K562 (cell line): ENCODE measurements around the gene CARMIL1.

Source experiments
- CBX2 ChIP-seq: fragments of 200-600 bp; sonication (generic); IDR thresholded peaks from one replicate; pipeline ENCODE4 v1.6.1; 2012; ENCODE audit warnings: mild to moderate bottlenecking, low read length, inconsistent platforms; ENCODE audit not compliant: insufficient read depth, poor library complexity, severe bottlenecking
- EZH2 ChIP-seq: IDR thresholded peaks from 2 replicates; pipeline ENCODE4 v1.6.1; 2012; ENCODE audit warnings: low read depth, mild to moderate bottlenecking, inconsistent platforms, low read length, borderline replicate concordance
- HMG20B ChIP-seq: fragments of 250-450 bp; sonication (Bioruptor Pico); IDR thresholded peaks from 2 replicates; pipeline ENCODE4 v1.5.0; 2021; ENCODE audit warnings: mild to moderate bottlenecking
- IRF2 ChIP-seq: sonication (generic); formaldehyde crosslinking; IDR thresholded peaks from 2 replicates; pipeline ENCODE4 v1.8.1; 2022; ENCODE audit warnings: mild to moderate bottlenecking, missing genetic modification reagents
- MAFK ChIP-seq: IDR thresholded peaks from 2 replicates; pipeline ENCODE4 v1.6.1; 2011; ENCODE audit warnings: low read length, improper control_type of control experiment
- NONO ChIP-seq, 2 experiments: fragments of 200-400 bp in 1 of 2; fragments of 450-650 bp in 1 of 2; formaldehyde crosslinking in 1 of 2; IDR thresholded peaks; 2 replicates each; pipeline ENCODE4 v1.6.1; 2017; ENCODE audit warnings: low read depth in 2 of 2, mild to moderate bottlenecking in 2 of 2, moderate library complexity in 2 of 2, low read length in 1 of 2
- POLR2AphosphoS5 ChIP-seq: IDR thresholded peaks from 2 replicates; pipeline ENCODE4 v1.6.1; 2011; ENCODE audit warnings: mild to moderate bottlenecking, low read depth, low read length, moderate library complexity; ENCODE audit not compliant: control insufficient read depth, insufficient read depth
- TF ChIP-seq, protein P1 (sequence below), 3 experiments: IDR thresholded peaks in 2 of 3; conservative IDR thresholded peaks in 1 of 3; 2 replicates each; pipeline ENCODE4 v1.5.1; 2011 to 2012; ENCODE audit warnings: low read length in 3 of 3, mild to moderate bottlenecking in 3 of 3, control low read depth in 2 of 3, improper control_type of control experiment in 1 of 3, inconsistent platforms in 1 of 3, low read depth in 1 of 3, mixed read lengths in 1 of 3, moderate library complexity in 1 of 3; ENCODE audit not compliant: insufficient read depth in 2 of 3
- TF ChIP-seq, protein P2 (sequence below): sonication (generic); formaldehyde crosslinking; IDR thresholded peaks from 2 replicates; pipeline ENCODE4 v1.9.0; 2022; ENCODE audit warnings: mild to moderate bottlenecking, missing genetic modification reagents
- TF ChIP-seq, protein P3 (sequence below): fragments of 250-450 bp; sonication (Bioruptor Pico); IDR thresholded peaks from 2 replicates; pipeline ENCODE4 v1.4.0; 2020; ENCODE audit warnings: mild to moderate bottlenecking, moderate library complexity
- TF ChIP-seq, protein P4 (sequence below): sonication (generic); formaldehyde crosslinking; IDR thresholded peaks from 2 replicates; pipeline ENCODE4 v1.8.1; 2023; ENCODE audit warnings: mild to moderate bottlenecking, missing genetic modification reagents
- TF ChIP-seq, protein P5 (sequence below): sonication (generic); formaldehyde crosslinking; IDR thresholded peaks from 2 replicates; pipeline ENCODE4 v1.8.1; 2023; ENCODE audit warnings: mild to moderate bottlenecking, missing genetic modification reagents
- TF ChIP-seq, protein P6 (sequence below): sonication (generic); formaldehyde crosslinking; IDR thresholded peaks from 2 replicates; pipeline ENCODE4 v1.4.0; 2020; ENCODE audit warnings: mild to moderate bottlenecking, missing genetic modification reagents
- TF ChIP-seq, protein P7 (sequence below): conservative IDR thresholded peaks from 2 replicates; pipeline ENCODE4 v1.6.1; 2011; ENCODE audit warnings: low read depth, mild to moderate bottlenecking, low read length; ENCODE audit not compliant: control insufficient read depth

DNA sequence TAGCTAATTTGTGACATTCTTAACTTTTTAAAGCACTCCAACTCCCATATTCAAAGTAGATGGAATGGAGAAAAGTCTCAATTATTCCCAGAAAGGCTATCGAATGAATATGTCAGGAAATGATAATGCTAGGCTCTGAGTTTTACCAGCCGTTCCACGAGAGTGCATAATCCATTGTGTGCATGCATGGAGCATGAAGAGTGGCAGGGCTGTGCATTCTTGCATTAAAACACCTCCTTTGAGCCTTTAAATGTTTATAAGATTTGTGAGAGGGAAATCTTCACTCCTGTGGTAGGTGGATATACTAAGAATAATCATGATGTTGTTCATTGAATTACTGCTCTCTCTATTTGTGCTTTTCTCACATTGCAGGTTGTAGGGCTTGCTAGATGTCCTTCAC lies 178.3 kb downstream of the CARMIL1 start:
- TF ChIP-seq, protein P1, sequence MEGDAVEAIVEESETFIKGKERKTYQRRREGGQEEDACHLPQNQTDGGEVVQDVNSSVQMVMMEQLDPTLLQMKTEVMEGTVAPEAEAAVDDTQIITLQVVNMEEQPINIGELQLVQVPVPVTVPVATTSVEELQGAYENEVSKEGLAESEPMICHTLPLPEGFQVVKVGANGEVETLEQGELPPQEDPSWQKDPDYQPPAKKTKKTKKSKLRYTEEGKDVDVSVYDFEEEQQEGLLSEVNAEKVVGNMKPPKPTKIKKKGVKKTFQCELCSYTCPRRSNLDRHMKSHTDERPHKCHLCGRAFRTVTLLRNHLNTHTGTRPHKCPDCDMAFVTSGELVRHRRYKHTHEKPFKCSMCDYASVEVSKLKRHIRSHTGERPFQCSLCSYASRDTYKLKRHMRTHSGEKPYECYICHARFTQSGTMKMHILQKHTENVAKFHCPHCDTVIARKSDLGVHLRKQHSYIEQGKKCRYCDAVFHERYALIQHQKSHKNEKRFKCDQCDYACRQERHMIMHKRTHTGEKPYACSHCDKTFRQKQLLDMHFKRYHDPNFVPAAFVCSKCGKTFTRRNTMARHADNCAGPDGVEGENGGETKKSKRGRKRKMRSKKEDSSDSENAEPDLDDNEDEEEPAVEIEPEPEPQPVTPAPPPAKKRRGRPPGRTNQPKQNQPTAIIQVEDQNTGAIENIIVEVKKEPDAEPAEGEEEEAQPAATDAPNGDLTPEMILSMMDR (IDR thresholded peaks at IDR 0.05 in 2 of 3, conservative IDR thresholded peaks at IDR 0.05 in 1 of 3; ENCODE audit: insufficient read depth in 2 of 3, low read depth in 1 of 3, low read length in 3 of 3), result no peak
- TF ChIP-seq, protein P2, sequence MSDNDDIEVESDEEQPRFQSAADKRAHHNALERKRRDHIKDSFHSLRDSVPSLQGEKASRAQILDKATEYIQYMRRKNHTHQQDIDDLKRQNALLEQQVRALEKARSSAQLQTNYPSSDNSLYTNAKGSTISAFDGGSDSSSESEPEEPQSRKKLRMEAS (CRISPR knock-in tag), result no peak
- TF ChIP-seq CBX2 (no peak), EZH2 (no peak), IRF2 (CRISPR knock-in tag) (no peak), NONO (IDR thresholded peaks at IDR 0.05; ENCODE audit: low read depth in 2 of 2, low read length in 1 of 2) (no peak), MAFK (no peak), HMG20B (CRISPR knock-in tag) (no peak), POLR2AphosphoS5 (no peak)
- TF ChIP-seq, protein P3, sequence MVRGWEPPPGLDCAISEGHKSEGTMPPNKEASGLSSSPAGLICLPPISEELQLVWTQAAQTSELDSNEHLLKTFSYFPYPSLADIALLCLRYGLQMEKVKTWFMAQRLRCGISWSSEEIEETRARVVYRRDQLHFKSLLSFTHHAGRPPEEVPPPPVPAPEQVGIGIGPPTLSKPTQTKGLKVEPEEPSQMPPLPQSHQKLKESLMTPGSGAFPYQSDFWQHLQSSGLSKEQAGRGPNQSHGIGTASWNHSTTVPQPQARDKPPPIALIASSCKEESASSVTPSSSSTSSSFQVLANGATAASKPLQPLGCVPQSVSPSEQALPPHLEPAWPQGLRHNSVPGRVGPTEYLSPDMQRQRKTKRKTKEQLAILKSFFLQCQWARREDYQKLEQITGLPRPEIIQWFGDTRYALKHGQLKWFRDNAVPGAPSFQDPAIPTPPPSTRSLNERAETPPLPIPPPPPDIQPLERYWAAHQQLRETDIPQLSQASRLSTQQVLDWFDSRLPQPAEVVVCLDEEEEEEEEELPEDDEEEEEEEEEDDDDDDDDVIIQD (CRISPR knock-in tag), result no peak
- TF ChIP-seq, protein P4, sequence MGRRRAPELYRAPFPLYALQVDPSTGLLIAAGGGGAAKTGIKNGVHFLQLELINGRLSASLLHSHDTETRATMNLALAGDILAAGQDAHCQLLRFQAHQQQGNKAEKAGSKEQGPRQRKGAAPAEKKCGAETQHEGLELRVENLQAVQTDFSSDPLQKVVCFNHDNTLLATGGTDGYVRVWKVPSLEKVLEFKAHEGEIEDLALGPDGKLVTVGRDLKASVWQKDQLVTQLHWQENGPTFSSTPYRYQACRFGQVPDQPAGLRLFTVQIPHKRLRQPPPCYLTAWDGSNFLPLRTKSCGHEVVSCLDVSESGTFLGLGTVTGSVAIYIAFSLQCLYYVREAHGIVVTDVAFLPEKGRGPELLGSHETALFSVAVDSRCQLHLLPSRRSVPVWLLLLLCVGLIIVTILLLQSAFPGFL (CRISPR knock-in tag), result no peak
- TF ChIP-seq, protein P5, sequence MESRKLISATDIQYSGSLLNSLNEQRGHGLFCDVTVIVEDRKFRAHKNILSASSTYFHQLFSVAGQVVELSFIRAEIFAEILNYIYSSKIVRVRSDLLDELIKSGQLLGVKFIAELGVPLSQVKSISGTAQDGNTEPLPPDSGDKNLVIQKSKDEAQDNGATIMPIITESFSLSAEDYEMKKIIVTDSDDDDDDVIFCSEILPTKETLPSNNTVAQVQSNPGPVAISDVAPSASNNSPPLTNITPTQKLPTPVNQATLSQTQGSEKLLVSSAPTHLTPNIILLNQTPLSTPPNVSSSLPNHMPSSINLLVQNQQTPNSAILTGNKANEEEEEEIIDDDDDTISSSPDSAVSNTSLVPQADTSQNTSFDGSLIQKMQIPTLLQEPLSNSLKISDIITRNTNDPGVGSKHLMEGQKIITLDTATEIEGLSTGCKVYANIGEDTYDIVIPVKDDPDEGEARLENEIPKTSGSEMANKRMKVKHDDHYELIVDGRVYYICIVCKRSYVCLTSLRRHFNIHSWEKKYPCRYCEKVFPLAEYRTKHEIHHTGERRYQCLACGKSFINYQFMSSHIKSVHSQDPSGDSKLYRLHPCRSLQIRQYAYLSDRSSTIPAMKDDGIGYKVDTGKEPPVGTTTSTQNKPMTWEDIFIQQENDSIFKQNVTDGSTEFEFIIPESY, result no peak
- TF ChIP-seq, protein P6, sequence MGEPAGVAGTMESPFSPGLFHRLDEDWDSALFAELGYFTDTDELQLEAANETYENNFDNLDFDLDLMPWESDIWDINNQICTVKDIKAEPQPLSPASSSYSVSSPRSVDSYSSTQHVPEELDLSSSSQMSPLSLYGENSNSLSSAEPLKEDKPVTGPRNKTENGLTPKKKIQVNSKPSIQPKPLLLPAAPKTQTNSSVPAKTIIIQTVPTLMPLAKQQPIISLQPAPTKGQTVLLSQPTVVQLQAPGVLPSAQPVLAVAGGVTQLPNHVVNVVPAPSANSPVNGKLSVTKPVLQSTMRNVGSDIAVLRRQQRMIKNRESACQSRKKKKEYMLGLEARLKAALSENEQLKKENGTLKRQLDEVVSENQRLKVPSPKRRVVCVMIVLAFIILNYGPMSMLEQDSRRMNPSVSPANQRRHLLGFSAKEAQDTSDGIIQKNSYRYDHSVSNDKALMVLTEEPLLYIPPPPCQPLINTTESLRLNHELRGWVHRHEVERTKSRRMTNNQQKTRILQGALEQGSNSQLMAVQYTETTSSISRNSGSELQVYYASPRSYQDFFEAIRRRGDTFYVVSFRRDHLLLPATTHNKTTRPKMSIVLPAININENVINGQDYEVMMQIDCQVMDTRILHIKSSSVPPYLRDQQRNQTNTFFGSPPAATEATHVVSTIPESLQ (CRISPR knock-in tag), result no peak
- TF ChIP-seq, protein P7, sequence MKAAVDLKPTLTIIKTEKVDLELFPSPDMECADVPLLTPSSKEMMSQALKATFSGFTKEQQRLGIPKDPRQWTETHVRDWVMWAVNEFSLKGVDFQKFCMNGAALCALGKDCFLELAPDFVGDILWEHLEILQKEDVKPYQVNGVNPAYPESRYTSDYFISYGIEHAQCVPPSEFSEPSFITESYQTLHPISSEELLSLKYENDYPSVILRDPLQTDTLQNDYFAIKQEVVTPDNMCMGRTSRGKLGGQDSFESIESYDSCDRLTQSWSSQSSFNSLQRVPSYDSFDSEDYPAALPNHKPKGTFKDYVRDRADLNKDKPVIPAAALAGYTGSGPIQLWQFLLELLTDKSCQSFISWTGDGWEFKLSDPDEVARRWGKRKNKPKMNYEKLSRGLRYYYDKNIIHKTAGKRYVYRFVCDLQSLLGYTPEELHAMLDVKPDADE, result no peak
